HepG2 (cell line): Measurements from ENCODE around the gene SDK2. TPM values are rescaled to one million over a fixed set of nuclear protein-coding genes. Genes with fewer than 3 reads are reported as not detected.
A peak's percentile ranks its signal among the peaks of the same experiment; 100 is the strongest.
"Not testable (repeated sequence)": the region's sequence is repeated elsewhere in the genome, so short reads cannot be mapped to it uniquely, and the experiment has no call there.

ENCODE experiments used
- ATAC-seq: fragments of 200-7000 bp; cut with Tn5 transposase; 3 replicates; pipeline ENCODE4 v1.9.1; 2020; ENCODE audit warnings: mild to moderate bottlenecking, moderate library complexity
- BruUV-seq: library from RNA; stranded (reverse); fragments of 400-500 nt; replicated peaks from 2 replicates; lab custom pipeline; 2021; lab: Mats Ljungman, UMichigan
- CTCF ChIA-PET: fragments of 300-600 bp; formaldehyde crosslinking; extraction: SDS; loops from one replicate; lab custom pipeline; 2021; ENCODE audit warnings: low total read pairs, inconsistent platforms, low intra/inter-chr PET ratio; lab: Yijun Ruan, JAX
- POLR2A ChIA-PET: fragments of 350-600 bp; sonication (Branson Sonifier 250); formaldehyde crosslinking; loops from one replicate; lab custom pipeline; 2020; ENCODE audit warnings: antibody characterized with exemption, inconsistent platforms; lab: Yijun Ruan, JAX
- DNase-seq: peaks from one replicate; pipeline ENCODE4 v3.0.0-alpha.2; 2015; ENCODE audit warnings: low spot score
- FAIRE-seq: peaks from 3 replicates; lab custom pipeline; 2011; peaks lifted over from hg19 to GRCh38; lab: Jason Lieb, UNC
- H2AFZ ChIP-seq: one replicate; pipeline ENCODE4 v1.6.1; 2011; ENCODE audit warnings: low read length, inconsistent platforms
- H3K27ac ChIP-seq: fragments of 300-600 bp; 3 replicates; pipeline ENCODE4 v1.8.0; 2011; ENCODE audit warnings: mixed run types, mild to moderate bottlenecking, mixed read lengths, low read length, inconsistent platforms; ENCODE audit not compliant: insufficient read depth; ENCODE audit errors: extremely low read length
- H3K27me3 ChIP-seq, 2 experiments: fragments of 200-600 bp in 1 of 2; 2 replicates in 1 of 2; 3 replicates in 1 of 2; pipeline versions ENCODE4 v1.6.0 to v1.8.0; 2011; ENCODE audit warnings: low read length in 2 of 2, mild to moderate bottlenecking in 2 of 2, moderate library complexity in 2 of 2, inconsistent platforms in 1 of 2; ENCODE audit not compliant: insufficient read depth in 2 of 2, control insufficient read depth in 1 of 2
- H3K36me3 ChIP-seq, 2 experiments: fragments of 200-600 bp in 1 of 2; replicated peaks in 1 of 2; 2 replicates in 1 of 2; 3 replicates in 1 of 2; pipeline versions ENCODE4 v1.5.1 to v1.8.0; 2011; ENCODE audit warnings: low read length in 2 of 2, inconsistent platforms in 1 of 2; ENCODE audit not compliant: insufficient read depth in 2 of 2, control insufficient read depth in 1 of 2
- H3K4me1 ChIP-seq: 2 replicates; pipeline ENCODE4 v1.5.1; 2012; ENCODE audit warnings: low read length, inconsistent platforms; ENCODE audit not compliant: insufficient read depth
- H3K4me2 ChIP-seq: 2 replicates; pipeline ENCODE4 v1.6.0; 2011; ENCODE audit warnings: low read depth, low read length, inconsistent platforms
- H3K4me3 ChIP-seq, 3 experiments: fragments of 200-600 bp in 1 of 3; sonication (generic), shearing (Covaris generic) in 1 of 3; replicated peaks in 1 of 3; 2 replicates each; pipeline ENCODE4 v1.5.1; 2011 to 2016; ENCODE audit warnings: low read length in 3 of 3, inconsistent platforms in 2 of 3, low read depth in 2 of 3, mild to moderate bottlenecking in 2 of 3, control low read depth in 1 of 3, mixed read lengths in 1 of 3; ENCODE audit not compliant: insufficient read depth in 1 of 3
- H3K79me2 ChIP-seq: one replicate; pipeline ENCODE4 v1.6.1; 2011; ENCODE audit warnings: low read length, inconsistent platforms; ENCODE audit not compliant: insufficient read depth
- H3K9ac ChIP-seq: 2 replicates; pipeline ENCODE4 v1.6.0; 2011; ENCODE audit warnings: mild to moderate bottlenecking, low read depth, low read length, inconsistent platforms; ENCODE audit not compliant: insufficient read depth
- H3K9me3 ChIP-seq: 2 replicates; pipeline ENCODE4 v1.5.1; 2012; ENCODE audit warnings: mild to moderate bottlenecking, low read length
- H4K20me1 ChIP-seq: 2 replicates; pipeline ENCODE4 v1.6.0; 2011; ENCODE audit warnings: inconsistent platforms, mild to moderate bottlenecking, low read length, moderate library complexity; ENCODE audit not compliant: insufficient read depth
- CBX1 ChIP-seq: IDR thresholded peaks from one replicate; pipeline ENCODE4 v1.6.1; 2016; ENCODE audit warnings: antibody characterized with exemption, low read depth
- ISL2 ChIP-seq: sonication (generic); formaldehyde crosslinking; IDR thresholded peaks from 2 replicates; pipeline ENCODE4 v1.5.0; 2020; ENCODE audit warnings: missing genetic modification reagents
- RBAK ChIP-seq: sonication (generic); formaldehyde crosslinking; IDR thresholded peaks from 2 replicates; pipeline ENCODE4 v1.5.1; 2020; ENCODE audit warnings: mild to moderate bottlenecking, missing genetic modification reagents
- TBL1XR1 ChIP-seq: fragments of 150-350 bp; IDR thresholded peaks from 2 replicates; pipeline ENCODE4 v1.6.1; 2014; ENCODE audit warnings: borderline replicate concordance, low read length; ENCODE audit not compliant: partially characterized antibody
- ZNF331 ChIP-seq: sonication (generic); formaldehyde crosslinking; IDR thresholded peaks from 2 replicates; pipeline ENCODE4 v1.4.0; 2020; ENCODE audit warnings: missing genetic modification reagents
- ZNF782 ChIP-seq: sonication (generic); formaldehyde crosslinking; IDR thresholded peaks from 2 replicates; pipeline ENCODE4 v1.4.0; 2020; ENCODE audit warnings: missing genetic modification reagents, mild to moderate bottlenecking, borderline replicate concordance
- ZNF839 ChIP-seq: sonication (generic); formaldehyde crosslinking; IDR thresholded peaks from 2 replicates; pipeline ENCODE4 v1.4.0; 2020; ENCODE audit warnings: missing genetic modification reagents, mild to moderate bottlenecking, borderline replicate concordance
- WGBS: methylation state at CpG from one replicate; pipeline ENCODE4 v1.1.6; 2017; ENCODE audit warnings: low lambda C conversion rate; 5-methylcytosine and 5-hydroxymethylcytosine counted together
- in situ Hi-C: cut with HindIII; loops from 2 replicates; pipeline ENCODE4 v1.10.0; 2017; ENCODE audit warnings: low pct_unique_long_range_greater_than_20kb; ENCODE audit not compliant: extremely low pct_ligation_motif_present
- intact Hi-C: fragments of 100-400 bp; cut with micrococcal nuclease; formaldehyde crosslinking; loops from one replicate; pipeline ENCODE4 v1.10.0; 2022; ENCODE audit not compliant: unreplicated experiment
- polyA plus RNA-seq, 8 experiments: library from polyadenylated mRNA; depleted of rRNA in 3 of 8; stranded (reverse) in 7 of 8; unstranded in 1 of 8; fragments of >200 nt; fragmentation: Illumina TruSeq in 4 of 8; extraction: Trizol in 4 of 8; gene quantifications; 2 replicates each; pipeline versions ENCODE4 v1.2.1 to v1.2.3, GENCODE V29; 2011 to 2016; ENCODE audit warnings: low read depth in 4 of 8, missing spikeins in 1 of 8, mixed read lengths in 1 of 8; ENCODE audit not compliant: insufficient read depth in 1 of 8
- total RNA-seq, 5 experiments: library from RNA; depleted of rRNA; stranded (reverse); fragments of >200 nt; fragmentation: Illumina TruSeq; extraction: Trizol; gene quantifications; 2 replicates each; pipeline ENCODE4 v1.2.3, GENCODE V29; 2016; ENCODE audit warnings: low read depth in 1 of 5
- TF ChIP-seq, protein P1 (sequence below): sonication (generic); formaldehyde crosslinking; IDR thresholded peaks from 2 replicates; pipeline ENCODE4 v1.4.0; 2020; ENCODE audit warnings: missing genetic modification reagents

The SDK2 gene
- total and polyA plus RNA-seq, 2 of the 13 experiments (the other 11 are each of a cell fraction or from before 2014, with no cell fraction given): not detected

DNA sequence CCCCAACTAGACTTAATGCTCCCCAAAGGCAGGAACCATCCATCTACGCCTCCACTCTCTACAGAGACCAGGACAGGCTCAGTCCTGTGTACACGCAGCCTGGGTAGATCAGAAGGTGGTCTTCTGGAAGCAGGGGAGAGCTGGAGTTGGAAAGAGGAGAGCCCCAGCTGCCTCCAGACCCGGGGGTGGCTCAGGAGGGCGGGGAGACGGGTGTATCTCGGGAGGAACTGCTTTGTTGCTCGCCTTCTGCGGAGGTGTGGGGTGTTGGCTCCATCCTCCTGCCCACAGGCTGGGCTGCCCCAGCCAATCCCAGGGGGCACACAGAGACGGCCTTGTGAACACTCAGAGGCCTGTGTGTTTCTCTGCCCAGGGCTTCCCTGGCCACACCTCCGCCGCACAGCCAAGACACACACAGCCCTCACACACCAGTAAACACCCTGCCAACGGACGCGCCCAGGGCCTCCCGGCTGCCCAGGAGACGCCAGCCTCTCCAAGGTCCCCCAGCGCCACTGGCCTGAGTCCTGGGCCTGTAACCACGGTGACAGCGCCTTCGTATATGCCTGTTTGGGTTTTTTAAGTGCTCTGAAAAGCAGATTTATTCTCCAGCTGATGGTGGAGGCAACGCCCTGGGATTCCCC, 189.1 kb downstream of the SDK2 start (continued):
- TF ChIP-seq, protein P1, sequence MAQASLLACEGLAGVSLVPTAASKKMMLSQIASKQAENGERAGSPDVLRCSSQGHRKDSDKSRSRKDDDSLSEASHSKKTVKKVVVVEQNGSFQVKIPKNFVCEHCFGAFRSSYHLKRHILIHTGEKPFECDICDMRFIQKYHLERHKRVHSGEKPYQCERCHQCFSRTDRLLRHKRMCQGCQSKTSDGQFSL (CRISPR knock-in tag): no peak
- no peak for TF ChIP-seq CBX1
- TF ChIP-seq ZNF782 (CRISPR knock-in tag): no peak
- TF ChIP-seq TBL1XR1: no peak
- no peak for TF ChIP-seq ISL2 (CRISPR knock-in tag)
- TF ChIP-seq, all 625 proteins: peak for 0

DNA sequence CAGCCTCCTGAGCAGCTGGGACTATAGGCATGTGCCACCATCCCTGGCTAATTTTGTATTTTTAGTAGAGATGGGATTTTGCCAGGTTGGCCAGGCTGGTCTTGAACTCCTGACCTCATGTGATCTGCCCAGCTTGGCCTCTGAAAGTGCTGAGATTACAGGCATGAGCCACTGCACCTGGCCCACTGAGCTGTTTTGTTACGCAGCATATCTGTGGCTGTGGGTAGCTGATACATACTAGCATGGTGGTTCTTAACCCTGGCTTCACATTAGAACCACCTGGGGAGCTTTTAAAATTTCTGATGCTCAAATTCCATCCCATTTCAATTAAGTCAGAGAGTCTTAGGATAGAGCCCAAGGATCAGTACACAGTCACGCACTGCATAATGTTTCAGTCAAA, 190.8 kb downstream of the SDK2 start:
- intact Hi-C loops, CTCF ChIA-PET, in situ Hi-C loops, H3K4me3 ChIP-seq, FAIRE-seq, POLR2A ChIA-PET, H3K9ac ChIP-seq, BruUV-seq, DNase-seq, H3K36me3 ChIP-seq, ATAC-seq, H4K20me1 ChIP-seq, H3K9me3 ChIP-seq, H2AFZ ChIP-seq, H3K4me1 ChIP-seq, H3K27ac ChIP-seq, H3K79me2 ChIP-seq, H3K4me2 ChIP-seq: not testable (repeated sequence)
- WGBS: 15% methylated on average over 2 of the region's 2 CpGs
- peak; percentile 80; the same call in 1 of the 2 replicates for TF ChIP-seq RBAK (CRISPR knock-in tag)
- peaks cover 11 to 59% of the 10 kb centered on the region in 2 experiments; a peak in 4 of 5 replicates for H3K27me3 ChIP-seq

DNA sequence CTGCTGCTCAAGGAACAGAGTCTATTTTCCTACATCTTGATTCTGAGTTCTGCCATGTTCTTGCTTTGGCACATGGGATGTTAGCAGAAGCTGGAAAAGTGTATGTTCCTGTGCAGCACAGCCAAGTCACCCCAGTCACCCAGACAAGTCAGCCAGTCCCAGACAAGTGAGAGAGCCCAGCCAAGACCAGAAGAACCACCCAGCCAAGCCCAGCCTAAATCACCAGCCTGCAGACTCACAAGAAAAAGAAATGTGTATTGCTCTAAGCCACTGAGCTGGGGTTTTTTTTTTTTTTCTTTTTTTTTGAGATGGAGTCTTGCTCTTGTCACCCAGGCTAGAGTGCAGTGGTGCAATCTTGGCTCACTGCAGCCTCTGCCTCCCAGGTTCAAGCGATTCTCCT, 191.2 kb downstream of the SDK2 start:
- Histone ChIP-seq H3K27ac (no peak overlapping the region), H2AFZ (no peak overlapping the region), H4K20me1 (no peaks in the 10 kb centered on the region), H3K4me1 (no peaks in the 10 kb centered on the region), H3K27me3 (peaks cover 8 to 57% of the 10 kb centered on the region in 2 experiments; a peak in 4 of 5 replicates), H3K9ac (no peak overlapping the region), H3K4me2 (no peak overlapping the region), H3K9me3 (no peaks in the 10 kb centered on the region), H3K4me3 (no peak overlapping the region), H3K36me3 (no peaks in the 10 kb centered on the region), H3K79me2 (no peaks in the 10 kb centered on the region)
- WGBS: 31% methylated on average over 1 of the region's 1 CpG
- CTCF ChIA-PET: no interaction called here
- no peak for TF ChIP-seq ZNF839 (CRISPR knock-in tag)
- peak; percentile 50; the same call in 1 of the 2 replicates for TF ChIP-seq ZNF331 (CRISPR knock-in tag)
- intact Hi-C loops: no loop called here
- in situ Hi-C loops: no loop called here
- no TSS peak for BruUV-seq
- FAIRE-seq (no peak), ATAC-seq (no peak), DNase-seq (no peak)
- POLR2A ChIA-PET: no interaction called here
